Caco-2 (cell line): ENCODE results near the gene GGACT. TPM values are rescaled to one million over a fixed set of nuclear protein-coding genes. Genes with fewer than 3 reads are reported as not detected.

ENCODE experiments used
- BruUV-seq: library from RNA; stranded (reverse); fragments of 400-500 nt; replicated peaks from 2 replicates; lab custom pipeline; 2021; lab: Mats Ljungman, UMichigan
- CTCF ChIA-PET: fragments of 300-600 bp; sonication (Branson Sonifier 250); formaldehyde crosslinking; loops from one replicate; lab custom pipeline; 2022; ENCODE audit warnings: antibody characterized with exemption; lab: Charles Lee
- POLR2A ChIA-PET: fragments of 300-600 bp; sonication (Branson Sonifier 250); formaldehyde crosslinking; loops from one replicate; lab custom pipeline; 2022; ENCODE audit warnings: antibody characterized with exemption; lab: Charles Lee
- DNase-seq, 2 experiments: peaks; one replicate each; pipeline versions ENCODE4 v3.0.0 to v3.0.0-alpha.2; 2020 to 2022
- H3K27me3 ChIP-seq: replicated peaks from 2 replicates; pipeline ENCODE4 v1.6.0; 2011; ENCODE audit warnings: low read length; ENCODE audit not compliant: control insufficient read depth, insufficient read depth
- H3K36me3 ChIP-seq: 2 replicates; pipeline ENCODE4 v1.5.1; 2011; ENCODE audit warnings: low read length; ENCODE audit not compliant: control insufficient read depth, insufficient read depth
- H3K4me1 ChIP-seq: fragments of 250-450 bp; sonication (Bioruptor Pico); 2 replicates; pipeline ENCODE4 v1.5.1; 2020; ENCODE audit warnings: mild to moderate bottlenecking
- H3K4me3 ChIP-seq: 2 replicates; pipeline ENCODE4 v1.5.1; 2011; ENCODE audit warnings: low read depth, mild to moderate bottlenecking, control low read depth, low read length
- H3K9me3 ChIP-seq: fragments of 250-450 bp; sonication (Bioruptor Pico); 2 replicates; pipeline ENCODE4 v1.5.1; 2020; ENCODE audit warnings: mild to moderate bottlenecking, moderate library complexity
- H3K27ac Mint-ChIP-seq: one replicate; pipeline ENCODE4 v1.8.0; 2022; ENCODE audit warnings: mixed read lengths; ENCODE audit not compliant: unreplicated experiment
- H3K27me3 Mint-ChIP-seq: one replicate; pipeline ENCODE4 v1.8.0; 2022; ENCODE audit warnings: mixed read lengths; ENCODE audit not compliant: insufficient read depth, unreplicated experiment
- H3K36me3 Mint-ChIP-seq: one replicate; pipeline ENCODE4 v1.8.0; 2022; ENCODE audit warnings: mild to moderate bottlenecking, mixed read lengths; ENCODE audit not compliant: insufficient read depth, unreplicated experiment
- H3K4me1 Mint-ChIP-seq: one replicate; pipeline ENCODE4 v1.8.0; 2022; ENCODE audit warnings: low read depth, mixed read lengths; ENCODE audit not compliant: unreplicated experiment
- H3K4me3 Mint-ChIP-seq: one replicate; pipeline ENCODE4 v1.8.0; 2022; ENCODE audit warnings: mild to moderate bottlenecking, moderate library complexity, mixed read lengths; ENCODE audit not compliant: unreplicated experiment
- H3K9me3 Mint-ChIP-seq: one replicate; pipeline ENCODE4 v1.8.0; 2022; ENCODE audit warnings: mixed read lengths; ENCODE audit not compliant: unreplicated experiment
- CTCF ChIP-seq, 2 experiments: fragments of 200-600 bp in 1 of 2; IDR thresholded peaks; 1 replicate in 1 of 2; 2 replicates in 1 of 2; pipeline versions ENCODE4 v1.5.1 to v1.8.0; 2011 to 2022; ENCODE audit warnings: antibody characterized with exemption in 1 of 2, control low read depth in 1 of 2, inconsistent platforms in 1 of 2, low read depth in 1 of 2, low read length in 1 of 2, mild to moderate bottlenecking in 1 of 2, moderate library complexity in 1 of 2; ENCODE audit not compliant: insufficient read depth in 1 of 2, severe bottlenecking in 1 of 2, unreplicated experiment in 1 of 2
- intact Hi-C: fragments of 100-400 bp; cut with micrococcal nuclease; formaldehyde crosslinking; loops from one replicate; pipeline ENCODE4 v1.10.0; 2022; ENCODE audit not compliant: unreplicated experiment
- total RNA-seq: library from RNA; stranded (reverse); gene quantifications from 2 replicates; pipeline ENCODE4 v1.2.3, GENCODE V29; 2022

GGACT gene
- total RNA-seq, 1 experiment from 2014 or later, result 3.6 TPM

DNA sequence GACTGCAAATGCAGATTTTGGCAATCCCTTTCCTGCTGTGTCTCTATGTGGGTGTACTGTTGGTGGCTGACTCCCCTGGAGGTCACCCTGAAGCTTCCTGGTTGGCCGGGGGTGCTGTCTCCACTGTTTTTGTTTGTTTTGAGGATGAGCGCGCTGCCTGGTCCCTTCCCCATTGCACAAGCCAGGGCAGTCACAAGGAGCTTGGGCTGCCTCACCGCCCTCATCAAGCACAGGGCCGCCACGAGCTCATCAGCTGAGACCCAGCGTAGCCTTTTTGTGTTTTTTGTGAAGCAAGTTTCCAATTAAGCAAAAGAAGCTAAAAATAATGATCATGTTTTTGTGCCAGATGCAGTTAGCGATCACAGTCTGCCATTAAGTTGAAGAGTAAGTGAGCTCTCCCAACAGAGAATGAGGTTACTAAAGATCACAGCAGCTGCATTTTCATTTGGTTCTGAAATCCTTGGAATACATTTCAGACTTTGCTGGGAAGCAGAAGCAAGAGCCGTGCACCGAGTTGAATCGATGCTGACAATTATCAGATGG lies 57.8 kb downstream of the GGACT start:
- intact Hi-C loops, result no loop called here
- Histone ChIP-seq H3K9me3 (no peaks in the 10 kb centered on the region), H3K36me3 (no peaks in the 10 kb centered on the region), H3K27me3 (no peaks in the 10 kb centered on the region), H3K4me1 (peaks cover under 1% of the 10 kb centered on the region), H3K4me3 (no peak overlapping the region)
- no TSS peak for BruUV-seq
- ChIA-PET CTCF (interaction anchor here (1.1 kb wide), 1 partner anchor 12 kb away, joined by 3 read pairs; no protein-coding TSS in a partner anchor), POLR2A (no interaction called here)
- no peak overlapping the region for H3K27ac Mint-ChIP-seq
- H3K4me3 Mint-ChIP-seq, result no peak overlapping the region
- DNase-seq, result no peak
- no peaks in the 10 kb centered on the region for H3K9me3 Mint-ChIP-seq
- peaks cover 31% of the 10 kb centered on the region for H3K36me3 Mint-ChIP-seq
- no peaks in the 10 kb centered on the region for H3K27me3 Mint-ChIP-seq
- TF ChIP-seq CTCF (IDR thresholded peaks at IDR 0.05; ENCODE audit: insufficient read depth in 1 of 2, low read depth in 1 of 2, low read length in 1 of 2, severe bottlenecking in 1 of 2, unreplicated experiment in 1 of 2), result no peak
- no peaks in the 10 kb centered on the region for H3K4me1 Mint-ChIP-seq

DNA sequence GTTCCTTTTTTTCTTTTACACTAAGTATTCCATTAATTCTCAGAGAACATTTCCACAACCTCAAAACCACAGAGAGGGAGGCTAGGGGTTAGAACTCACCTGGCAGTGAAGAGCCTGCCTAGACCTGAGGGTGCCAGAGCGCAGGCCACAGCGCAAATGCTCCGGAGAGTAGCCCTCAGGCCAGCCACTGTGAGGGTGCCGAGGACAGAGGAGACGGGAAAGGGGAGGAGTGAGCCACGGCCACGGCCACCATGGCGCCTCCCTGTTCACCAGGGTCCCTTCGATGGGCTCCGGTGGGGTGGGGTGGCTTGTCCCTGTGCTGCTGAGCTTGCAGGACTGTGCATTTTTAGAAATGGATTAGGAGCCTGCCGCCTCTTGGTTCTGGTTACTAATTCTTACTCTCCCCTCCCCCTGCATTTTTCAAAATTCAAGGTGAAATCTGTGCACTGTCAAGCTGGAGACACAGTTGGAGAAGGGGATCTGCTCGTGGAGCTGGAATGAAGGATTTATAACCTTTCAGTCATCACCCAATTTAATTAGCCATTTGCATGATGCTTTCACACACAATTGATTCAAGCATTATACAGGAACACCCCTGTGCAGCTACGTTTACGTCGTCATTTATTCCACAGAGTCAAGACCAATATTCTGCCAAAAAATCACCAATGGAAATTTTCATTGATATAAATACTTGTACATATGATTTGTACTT lies 58.8 kb downstream of the GGACT start:
- peaks cover 4% of the 10 kb centered on the region for H3K4me1 Mint-ChIP-seq
- Histone ChIP-seq H3K36me3 (no peaks in the 10 kb centered on the region), H3K27me3 (no peaks in the 10 kb centered on the region), H3K4me3 (no peak overlapping the region), H3K9me3 (no peaks in the 10 kb centered on the region), H3K4me1 (peaks cover 8% of the 10 kb centered on the region)
- H3K9me3 Mint-ChIP-seq, result no peaks in the 10 kb centered on the region
- H3K36me3 Mint-ChIP-seq, result peaks cover 28% of the 10 kb centered on the region
- no peaks in the 10 kb centered on the region for H3K27me3 Mint-ChIP-seq
- no peak for TF ChIP-seq CTCF (IDR thresholded peaks at IDR 0.05; ENCODE audit: insufficient read depth in 1 of 2, low read depth in 1 of 2, low read length in 1 of 2, severe bottlenecking in 1 of 2, unreplicated experiment in 1 of 2)
- no peak for DNase-seq
- no peak overlapping the region for H3K4me3 Mint-ChIP-seq
- ChIA-PET POLR2A (no interaction called here), CTCF (no interaction called here)
- BruUV-seq, result no TSS peak
- intact Hi-C loops, result no loop called here
- no peak overlapping the region for H3K27ac Mint-ChIP-seq

DNA sequence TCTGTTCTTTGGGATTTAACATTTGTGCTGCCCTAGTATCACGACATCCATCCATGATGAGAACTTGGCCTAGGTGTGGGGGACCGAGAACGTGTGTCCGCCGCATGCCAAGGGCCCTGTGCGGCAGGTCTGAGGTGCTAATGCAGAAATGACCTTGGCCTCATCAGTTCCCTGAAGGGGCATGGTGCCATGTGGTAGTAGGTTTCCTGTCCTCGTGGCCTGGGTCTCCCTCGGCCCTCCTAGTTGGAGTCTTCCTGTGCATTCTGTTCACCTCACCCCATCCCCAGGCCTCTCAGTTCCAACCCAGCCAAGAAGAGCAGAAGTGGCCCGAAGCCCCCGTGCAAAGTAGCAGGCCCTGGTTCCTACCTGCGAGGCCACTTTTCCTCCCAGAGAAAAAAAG lies 59.8 kb downstream of the GGACT start:
- intact Hi-C loops, result no loop called here
- CTCF ChIA-PET, result no interaction called here
- POLR2A ChIA-PET, result no interaction called here
- no peak overlapping the region for H3K4me3 ChIP-seq
- Mint-ChIP-seq H3K9me3 (no peaks in the 10 kb centered on the region), H3K27me3 (no peaks in the 10 kb centered on the region), H3K27ac (no peak overlapping the region), H3K4me1 (peaks cover 8% of the 10 kb centered on the region), H3K4me3 (no peak overlapping the region), H3K36me3 (peaks cover 20% of the 10 kb centered on the region)
- H3K36me3 ChIP-seq, result no peaks in the 10 kb centered on the region
- no TSS peak for BruUV-seq
- TF ChIP-seq CTCF (IDR thresholded peaks at IDR 0.05; ENCODE audit: insufficient read depth in 1 of 2, low read depth in 1 of 2, low read length in 1 of 2, severe bottlenecking in 1 of 2, unreplicated experiment in 1 of 2), result no peak
- H3K27me3 ChIP-seq, result no peaks in the 10 kb centered on the region
- no peak for DNase-seq
- H3K9me3 ChIP-seq, result no peaks in the 10 kb centered on the region
- peaks cover 8% of the 10 kb centered on the region for H3K4me1 ChIP-seq
